RPMI7951 (cell line): ENCODE results near the gene RNF138. TPM values are rescaled to one million over a fixed set of nuclear protein-coding genes. Genes with fewer than 3 reads are reported as not detected.
"Not testable (repeated sequence)": the region's sequence is repeated elsewhere in the genome, so short reads cannot be mapped to it uniquely, and the experiment has no call there.

Source experiments
- DNase-seq: peaks from one replicate; pipeline ENCODE4 v3.0.0-alpha.2; 2012; ENCODE audit warnings: low read depth
- total RNA-seq: library from RNA; depleted of rRNA; stranded (reverse); fragments of >200 nt; shearing (Covaris generic); gene quantifications from 2 replicates; pipeline ENCODE4 v1.2.3, GENCODE V29; 2014; rRNA removed

Gene RNF138
- total RNA-seq, 1 experiment from 2014 or later, result 42.4 TPM

GRCh38 chr18:32175265-32175664 lies 83.6 kb downstream of the RNF138 start:
- no peak for DNase-seq

GRCh38 chr18:32176745-32177144 lies 85.1 kb downstream of the RNF138 start:
- not testable (repeated sequence) for DNase-seq

- DNase-seq, result no peak
These were observed 85.9 kb downstream of the RNF138 start for GRCh38 chr18:32177530-32177929.

Other genes starting within 250 kb of the RNF138 start
- gene TRAPPC8, start 148.7 kb upstream of the RNF138 start, total RNA-seq, result 28.1 and 28.7 TPM in 2 replicates
- gene RNF125, start 73.0 kb upstream of the RNF138 start, total RNA-seq, result 0.60 and 1.6 TPM in 2 replicates
- gene MEP1B, start 98.2 kb downstream of the RNF138 start, total RNA-seq, result not detected in 2 replicates